Spinal cord (tissue), 10 donors: ENCODE measurements around the gene HSD11B1. TPM values are rescaled to one million over a fixed set of nuclear protein-coding genes. Genes with fewer than 3 reads are reported as not detected.

Source experiments
- DNase-seq, 6 donors: peaks; one replicate each; pipeline versions ENCODE4 v3.0.0 to v3.0.0-alpha.2; 2013 to 2015; ENCODE audit warnings: low spot score in 6 of 6, low read depth in 4 of 6
- H3K27ac ChIP-seq: one replicate; pipeline ENCODE4 v1.5.1; 2013; ENCODE audit warnings: low read depth, low read length, control low read depth
- H3K27me3 ChIP-seq: one replicate; pipeline ENCODE4 v1.6.1; 2013; ENCODE audit warnings: low read length; ENCODE audit not compliant: control insufficient read depth, insufficient read depth
- H3K36me3 ChIP-seq: one replicate; pipeline ENCODE4 v1.6.1; 2013; ENCODE audit warnings: low read length; ENCODE audit not compliant: control insufficient read depth, insufficient read depth
- H3K4me1 ChIP-seq: one replicate; pipeline ENCODE4 v1.6.1; 2013; ENCODE audit warnings: low read length; ENCODE audit not compliant: control insufficient read depth, insufficient read depth
- H3K4me3 ChIP-seq: one replicate; pipeline ENCODE4 v1.5.1; 2013; ENCODE audit warnings: low read depth, low read length, control low read depth
- H3K9me3 ChIP-seq: one replicate; pipeline ENCODE4 v1.6.1; 2013; ENCODE audit warnings: low read length; ENCODE audit not compliant: control insufficient read depth, insufficient read depth
- WGBS: methylation state at CpG from one replicate; pipeline ENCODE4 v1.1.5; 2013; ENCODE audit warnings: missing lambda C conversion rate; ENCODE audit not compliant: insufficient coverage; 5-methylcytosine and 5-hydroxymethylcytosine counted together
- polyA plus RNA-seq, 2 donors: library from polyadenylated mRNA; unstranded; fragments of 120-200 nt; gene quantifications; one replicate each; pipeline ENCODE4 v1.2.1, GENCODE V29; 2013; ENCODE audit not compliant: insufficient read length in 2 of 2
- total RNA-seq, 2 donors: library from RNA; depleted of rRNA in 1 of 2; stranded (reverse); fragments of 120-200 nt in 1 of 2; fragments of >200 nt in 1 of 2; gene quantifications; one replicate each; pipeline versions ENCODE4 v1.2.3 to v1.2.4, GENCODE V29; 2013 to 2014
- donor health status: healthy.

HSD11B1 gene
- total and polyA plus RNA-seq, 4 donors: 0.22 to 0.75 (median 0.39) TPM

DNA sequence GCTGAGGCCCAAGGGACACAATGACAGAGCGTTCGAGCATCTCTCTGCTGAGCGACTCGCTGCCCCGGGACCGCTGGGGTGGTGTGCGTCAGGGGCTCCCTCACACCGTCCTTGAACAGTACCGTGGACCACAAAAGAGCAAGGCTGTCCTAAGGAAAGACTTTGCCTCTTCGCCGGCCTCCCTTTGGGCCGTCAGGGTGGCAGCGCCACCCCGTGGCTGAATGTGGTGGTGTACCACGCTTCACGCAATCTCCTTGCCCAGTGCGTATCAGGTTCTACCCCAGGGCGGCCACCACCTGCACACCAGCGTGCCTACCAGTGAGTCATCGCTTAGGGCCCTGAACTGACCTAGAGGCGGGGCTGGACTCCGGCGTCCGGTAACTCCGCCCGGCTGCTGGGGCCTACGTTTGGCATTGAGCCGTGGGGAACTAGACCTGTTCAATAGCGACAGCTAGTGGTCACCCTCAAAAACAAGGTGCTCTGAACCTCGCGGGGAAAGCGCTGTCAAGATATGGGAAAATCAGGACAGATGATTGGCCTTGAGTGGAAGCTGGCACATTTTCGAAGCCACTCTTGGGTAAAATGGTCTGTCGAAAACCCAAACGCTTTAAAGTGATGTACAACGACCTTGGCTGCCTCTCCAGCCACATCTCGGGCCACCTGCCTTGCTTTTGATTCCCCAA, 43.1 kb downstream of the HSD11B1 start:
- Histone ChIP-seq H3K27ac (no peak overlapping the region), H3K4me3 (peak overlapping the region; percentile 24), H3K27me3 (no peaks in the 10 kb centered on the region), H3K36me3 (no peaks in the 10 kb centered on the region), H3K9me3 (no peaks in the 10 kb centered on the region), H3K4me1 (peaks cover 12% of the 10 kb centered on the region)
- DNase-seq: peak; percentile 33 to 90 (median 54)
- 9% methylated on average over 37 of the region's 37 CpGs for WGBS

DNA sequence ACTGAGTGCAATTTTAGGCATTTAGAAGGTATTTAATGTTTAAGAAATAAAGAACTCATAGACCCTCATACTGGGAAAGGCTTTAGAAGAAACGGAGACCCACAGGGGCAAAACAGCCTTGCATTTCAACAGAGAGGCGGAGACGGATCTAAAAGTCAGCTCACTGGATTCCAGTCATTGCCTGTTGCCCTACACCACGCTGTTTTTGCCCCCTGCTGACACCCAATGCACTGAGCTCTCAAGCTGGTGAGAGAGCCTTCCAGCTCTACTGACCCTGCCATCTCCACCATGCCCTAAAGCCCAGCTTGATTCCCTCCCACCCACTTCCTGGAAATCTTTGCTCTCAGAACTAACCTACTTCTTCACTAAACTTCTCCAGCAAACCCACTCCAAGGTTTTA, 44.0 kb downstream of the HSD11B1 start:
- no peak for DNase-seq
- H3K4me3 ChIP-seq: no peak overlapping the region
- H3K4me1 ChIP-seq: peaks cover 9% of the 10 kb centered on the region
- H3K9me3 ChIP-seq: no peaks in the 10 kb centered on the region
- H3K27ac ChIP-seq: no peak overlapping the region
- 64% methylated on average over 4 of the region's 4 CpGs for WGBS
- H3K36me3 ChIP-seq: no peaks in the 10 kb centered on the region
- H3K27me3 ChIP-seq: no peaks in the 10 kb centered on the region

GRCh38 chr1:209749205-209749604, 44.6 kb downstream of the HSD11B1 start:
- peaks cover 9% of the 10 kb centered on the region for H3K4me1 ChIP-seq
- H3K9me3 ChIP-seq: no peaks in the 10 kb centered on the region
- H3K4me3 ChIP-seq: no peak overlapping the region
- H3K36me3 ChIP-seq: no peaks in the 10 kb centered on the region
- DNase-seq: no peak
- no peaks in the 10 kb centered on the region for H3K27me3 ChIP-seq
- WGBS: no CpG with 5 or more reads among the region's 2 CpGs
- no peak overlapping the region for H3K27ac ChIP-seq

GRCh38 chr1:209749670-209750323, 45.2 kb downstream of the HSD11B1 start:
- no peak for DNase-seq
- 63% methylated on average over 1 of the region's 6 CpGs for WGBS
- H3K27me3 ChIP-seq: no peaks in the 10 kb centered on the region
- no peak overlapping the region for H3K4me3 ChIP-seq
- no peaks in the 10 kb centered on the region for H3K9me3 ChIP-seq
- no peaks in the 10 kb centered on the region for H3K36me3 ChIP-seq
- no peak overlapping the region for H3K27ac ChIP-seq
- H3K4me1 ChIP-seq: peaks cover 9% of the 10 kb centered on the region

DNA sequence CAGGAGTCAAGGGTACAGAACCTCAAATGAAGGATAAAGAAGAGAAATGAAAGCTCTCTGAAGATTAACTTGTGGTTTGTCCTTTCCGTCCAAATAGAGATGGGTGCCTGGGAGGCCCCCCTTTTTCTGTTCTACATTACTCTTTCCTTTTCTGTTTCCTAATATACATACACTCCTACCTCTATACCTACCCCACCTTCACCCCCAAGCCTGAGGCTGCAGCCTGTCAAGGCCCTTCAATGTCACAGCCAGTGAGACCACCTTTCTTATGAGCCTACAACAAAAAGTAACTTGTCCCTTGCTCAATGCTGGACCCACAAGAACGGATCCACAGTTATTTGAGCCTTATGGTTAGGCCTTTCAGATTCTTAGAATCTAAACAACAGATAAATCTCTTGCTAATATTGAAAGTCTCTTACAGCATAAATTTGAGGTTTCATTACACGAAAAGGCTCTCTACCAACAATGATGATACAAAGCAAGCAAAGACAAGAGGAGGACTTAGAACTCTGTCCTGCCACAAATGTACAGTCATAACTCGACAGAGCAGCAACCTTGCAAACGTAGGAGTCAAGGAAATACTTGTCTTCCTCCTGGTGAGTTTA, 47.1 kb downstream of the HSD11B1 start:
- no peaks in the 10 kb centered on the region for H3K27me3 ChIP-seq
- no peak for DNase-seq
- no peaks in the 10 kb centered on the region for H3K36me3 ChIP-seq
- no peak overlapping the region for H3K27ac ChIP-seq
- 73% methylated on average over 3 of the region's 5 CpGs for WGBS
- no peak overlapping the region for H3K4me3 ChIP-seq
- H3K9me3 ChIP-seq: no peaks in the 10 kb centered on the region
- H3K4me1 ChIP-seq: peaks cover 9% of the 10 kb centered on the region

GRCh38 chr1:209752890-209753289, 48.2 kb downstream of the HSD11B1 start:
- no CpG with 5 or more reads among the region's 3 CpGs for WGBS
- no peaks in the 10 kb centered on the region for H3K9me3 ChIP-seq
- no peak for DNase-seq

DNA sequence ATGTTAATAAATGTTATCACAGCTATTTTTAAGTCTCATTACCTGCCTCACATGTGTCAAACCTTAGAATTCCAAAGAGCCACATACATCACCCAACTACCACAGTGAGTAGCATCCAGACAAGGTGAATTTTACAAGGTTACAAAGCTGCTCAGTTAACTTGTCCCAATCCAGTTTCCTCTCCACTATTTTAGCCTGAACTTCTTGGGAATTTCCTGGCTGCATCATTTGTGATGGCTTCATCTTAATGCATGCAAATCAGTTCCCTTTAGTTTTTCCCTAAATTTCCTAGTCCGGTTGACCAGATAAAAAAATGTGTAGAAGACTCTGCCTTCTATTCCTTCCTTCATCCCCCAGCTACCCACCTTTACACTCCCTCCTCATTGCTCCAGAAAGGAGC, 50.6 kb downstream of the HSD11B1 start:
- WGBS: no CpG with 5 or more reads among the region's 1 CpG
- no peaks in the 10 kb centered on the region for H3K4me1 ChIP-seq
- no peak for DNase-seq
- H3K27me3 ChIP-seq: no peaks in the 10 kb centered on the region
- no peaks in the 10 kb centered on the region for H3K9me3 ChIP-seq
- no peaks in the 10 kb centered on the region for H3K36me3 ChIP-seq
- no peak overlapping the region for H3K27ac ChIP-seq
- no peak overlapping the region for H3K4me3 ChIP-seq

More at GRCh38 chr1:209752890-209753289, 48.2 kb downstream of the HSD11B1 start:
- peaks cover 3% of the 10 kb centered on the region for H3K4me1 ChIP-seq
- no peak overlapping the region for H3K4me3 ChIP-seq
- no peaks in the 10 kb centered on the region for H3K27me3 ChIP-seq
- H3K36me3 ChIP-seq: no peaks in the 10 kb centered on the region
- H3K27ac ChIP-seq: no peak overlapping the region

DNA sequence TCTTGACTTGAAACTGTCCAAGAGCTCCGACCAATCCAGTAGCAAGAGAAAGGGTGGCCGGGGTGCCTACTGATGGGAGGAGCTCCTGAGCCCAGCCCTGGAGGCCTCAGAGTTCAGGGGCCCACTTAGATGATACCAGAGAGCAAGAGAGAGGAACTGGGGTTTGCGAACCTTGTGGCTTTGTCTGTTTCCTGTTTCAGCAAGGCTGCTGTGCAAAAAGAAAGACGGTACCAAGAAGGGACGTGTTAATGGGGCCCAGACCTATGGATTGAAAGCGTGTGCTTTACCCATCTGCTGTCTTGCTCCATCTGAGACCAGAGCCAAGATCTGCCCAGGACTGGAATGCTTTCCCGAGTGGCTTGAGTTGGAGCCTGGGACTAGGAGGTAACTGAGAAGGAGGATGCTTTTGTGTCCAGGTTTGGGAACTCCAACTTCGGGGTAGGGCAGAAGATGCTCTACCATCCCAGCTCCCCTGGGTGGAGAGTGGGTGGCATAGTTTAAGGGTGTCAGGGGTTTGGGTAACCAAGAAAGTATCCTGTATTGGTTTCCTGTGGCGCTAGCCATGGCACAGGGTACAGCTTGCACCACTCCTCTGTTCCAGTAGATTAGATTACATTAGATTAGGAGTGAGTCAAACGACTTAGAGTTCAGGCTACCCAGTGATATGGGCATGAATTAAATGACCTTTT, 51.4 kb downstream of the HSD11B1 start, which contains the start of gene TRAF3IP3:
Gene TRAF3IP3, plus strand, starts transcription at position 128 of the 689 bp plus-strand sequence. CDS start 3,987 bp downstream, outside the sequence.
- 77% methylated on average over 8 of the region's 10 CpGs for WGBS
- Histone ChIP-seq H3K27ac (no peak within 1 kb of the TSS), H3K9me3 (no peaks in the 10 kb centered on the region), H3K36me3 (no peaks in the 10 kb centered on the region), H3K27me3 (no peaks in the 10 kb centered on the region), H3K4me1 (no peaks in the 10 kb centered on the region), H3K4me3 (no peak within 1 kb of the TSS)
- DNase-seq: no peak

DNA sequence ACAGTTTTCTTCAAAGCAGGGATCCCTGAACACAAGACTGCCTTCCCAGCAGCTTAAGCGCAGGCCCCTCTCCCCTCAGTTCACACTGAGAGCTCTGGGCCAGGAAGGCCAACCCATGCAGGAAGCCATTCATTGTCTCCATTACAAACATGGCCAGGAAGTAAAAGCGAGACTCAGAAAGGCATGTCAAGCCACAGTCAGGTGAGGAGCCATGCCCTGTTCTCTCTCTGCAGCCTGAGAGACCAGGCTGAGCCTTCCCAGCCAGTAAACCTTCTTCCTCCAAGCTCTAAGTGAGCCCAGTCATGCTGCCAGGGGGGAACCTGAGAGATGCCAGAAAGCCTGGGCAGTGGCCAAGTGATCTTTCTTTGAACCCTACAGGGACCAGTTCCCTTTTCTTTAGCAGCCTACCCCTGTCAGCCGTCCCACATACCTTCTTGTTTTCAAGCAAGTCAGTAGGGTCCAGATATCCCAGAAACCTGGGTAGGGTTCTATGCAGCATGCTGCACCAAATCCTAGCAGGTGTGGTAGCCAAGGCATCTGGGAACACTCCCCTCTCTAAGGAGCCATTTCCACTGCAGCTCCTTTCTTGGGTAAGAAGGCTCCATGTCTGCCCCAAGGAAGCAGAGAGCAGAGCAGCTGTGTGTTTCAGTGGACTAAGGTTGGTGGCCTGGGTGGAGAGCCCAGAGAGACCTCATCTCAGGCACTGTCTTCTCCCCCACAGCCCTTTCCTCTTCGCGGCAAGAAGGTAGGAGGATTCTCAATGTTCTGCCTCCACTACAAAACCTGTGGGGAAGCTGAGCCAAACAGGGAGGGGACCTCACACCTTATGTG, 52.2 kb downstream of the HSD11B1 start:
- H3K9me3 ChIP-seq: no peaks in the 10 kb centered on the region
- no peak for DNase-seq
- H3K4me1 ChIP-seq: no peaks in the 10 kb centered on the region
- no peaks in the 10 kb centered on the region for H3K36me3 ChIP-seq
- H3K27me3 ChIP-seq: no peaks in the 10 kb centered on the region
- 88% methylated on average over 3 of the region's 5 CpGs for WGBS
- no peak overlapping the region for H3K27ac ChIP-seq
- no peak overlapping the region for H3K4me3 ChIP-seq
